GM19328 (cell line): ENCODE measurements around the gene TXK.

Experiments
- ATAC-seq: cut with Tn5 transposase; IDR thresholded peaks from one replicate; pipeline ENCODE4 v1.9.1; 2021; ENCODE audit warnings: mild to moderate bottlenecking, moderate library complexity; ENCODE audit not compliant: unreplicated experiment

The TXK gene

GRCh38 chr4:48138511-48138910, 4.5 kb upstream of the TXK start:
- no peak for ATAC-seq

GRCh38 chr4:48137846-48138245, 3.8 kb upstream of the TXK start:
- no peak for ATAC-seq

- ATAC-seq: no peak
Measured at GRCh38 chr4:48133669-48134068, 381 bp downstream of the TXK start.

GRCh38 chr4:48131736-48132135, 2.3 kb downstream of the TXK start:
- no peak for ATAC-seq

- no peak for ATAC-seq
Measured at GRCh38 chr4:48130100-48130499, 4.0 kb downstream of the TXK start.

- no peak for ATAC-seq
Measured at GRCh38 chr4:48129307-48130014, 4.6 kb downstream of the TXK start.

GRCh38 chr4:48127682-48128404, 6.2 kb downstream of the TXK start:
- peak; percentile 61 for ATAC-seq

GRCh38 chr4:48127231-48127630, 6.8 kb downstream of the TXK start:
- no peak for ATAC-seq

GRCh38 chr4:48126621-48127020, 7.4 kb downstream of the TXK start:
- ATAC-seq: no peak

GRCh38 chr4:48124870-48125269, 9.2 kb downstream of the TXK start:
- no peak for ATAC-seq

GRCh38 chr4:48122756-48123155, 11.3 kb downstream of the TXK start:
- no peak for ATAC-seq

GRCh38 chr4:48121180-48121579, 12.9 kb downstream of the TXK start:
- no peak for ATAC-seq

GRCh38 chr4:48120132-48120531, 13.9 kb downstream of the TXK start:
- no peak for ATAC-seq

- ATAC-seq: no peak
Measured at GRCh38 chr4:48119646-48120045, 14.4 kb downstream of the TXK start.

GRCh38 chr4:48118081-48118480, 16.0 kb downstream of the TXK start:
- no peak for ATAC-seq

GRCh38 chr4:48116582-48116981, 17.5 kb downstream of the TXK start:
- no peak for ATAC-seq

- ATAC-seq: no peak
Measured at GRCh38 chr4:48114412-48114811, 19.6 kb downstream of the TXK start.

- no peak for ATAC-seq
Measured at GRCh38 chr4:48112017-48112667, 21.9 kb downstream of the TXK start.

- no peak for ATAC-seq
Measured at GRCh38 chr4:48110452-48110978, 23.5 kb downstream of the TXK start.

GRCh38 chr4:48109413-48110263, 24.4 kb downstream of the TXK start:
- peak; percentile 75 for ATAC-seq
